K562 (cell line): ENCODE results near the gene CCSER1. TPM values are rescaled to one million over a fixed set of nuclear protein-coding genes. Genes with fewer than 3 reads are reported as not detected.

Source experiments
- ATAC-seq: fragments of 200-7000 bp; cut with Tn5 transposase; 3 replicates; pipeline ENCODE4 v1.9.1; 2020; ENCODE audit warnings: moderate library complexity
- BruUV-seq: library from RNA; stranded (reverse); fragments of 400-500 nt; replicated peaks from 2 replicates; lab custom pipeline; 2021; lab: Mats Ljungman, UMichigan
- CTCF ChIA-PET: fragments of 300-600 bp; formaldehyde crosslinking; extraction: SDS; loops from one replicate; lab custom pipeline; 2021; ENCODE audit warnings: low intra/inter-chr PET ratio; lab: Yijun Ruan, JAX
- POLR2A ChIA-PET: fragments of 300-600, 350-650 bp; sonication (Branson Sonifier 250); formaldehyde crosslinking; extraction: SDS; loops from one replicate; lab custom pipeline; 2021; ENCODE audit warnings: antibody characterized with exemption, inconsistent platforms; lab: Yijun Ruan, JAX
- DNase-seq, 4 experiments: peaks; one replicate each; pipeline versions ENCODE4 v3.0.0 to v3.0.0-alpha.2; 2011 to 2018; ENCODE audit warnings: low spot score in 3 of 4, mixed read lengths in 3 of 4; ENCODE audit errors: extremely low read depth in 1 of 4
- FAIRE-seq: peaks from 2 replicates; lab custom pipeline; 2011; peaks lifted over from hg19 to GRCh38; lab: Jason Lieb, UNC
- H2AFZ ChIP-seq: 2 replicates; pipeline ENCODE4 v1.6.0; 2011; ENCODE audit warnings: low read depth, low read length, control low read depth, inconsistent platforms
- H3K27ac ChIP-seq: fragments of 200-600 bp; 3 replicates; pipeline ENCODE4 v1.8.0; 2011; ENCODE audit warnings: low read depth, mild to moderate bottlenecking, control low read depth, inconsistent platforms, low read length, moderate library complexity, mixed read lengths; ENCODE audit errors: extremely low read depth
- H3K27me3 ChIP-seq, 2 experiments: fragments of 300-600 bp in 1 of 2; 2 replicates in 1 of 2; 3 replicates in 1 of 2; pipeline versions ENCODE4 v1.6.0 to v1.8.0; 2011; ENCODE audit warnings: inconsistent platforms in 2 of 2, low read length in 2 of 2, mild to moderate bottlenecking in 1 of 2, mixed read lengths in 1 of 2, moderate library complexity in 1 of 2; ENCODE audit not compliant: control insufficient read depth in 2 of 2, insufficient read depth in 2 of 2
- H3K36me3 ChIP-seq: fragments of 300-600 bp; 3 replicates; pipeline ENCODE4 v1.8.0; 2011; ENCODE audit warnings: mild to moderate bottlenecking, low read length, inconsistent platforms; ENCODE audit not compliant: control insufficient read depth, insufficient read depth
- H3K4me1 ChIP-seq, 2 experiments: fragments of 200-600 bp in 1 of 2; replicated peaks in 1 of 2; 2 replicates in 1 of 2; 3 replicates in 1 of 2; pipeline versions ENCODE4 v1.5.1 to v1.8.0; 2011; ENCODE audit warnings: inconsistent platforms in 2 of 2, low read length in 2 of 2, mild to moderate bottlenecking in 1 of 2, mixed read lengths in 1 of 2, moderate library complexity in 1 of 2; ENCODE audit not compliant: control insufficient read depth in 2 of 2, insufficient read depth in 2 of 2
- H3K4me2 ChIP-seq: 2 replicates; pipeline ENCODE4 v1.6.1; 2011; ENCODE audit warnings: low read length, control low read depth, inconsistent platforms, mixed read lengths; ENCODE audit not compliant: insufficient read depth
- H3K4me3 ChIP-seq: fragments of 200-600 bp; sonication (generic), shearing (Covaris generic); 2 replicates; pipeline ENCODE4 v1.5.1; 2016; ENCODE audit warnings: control low read depth, inconsistent platforms
- H3K79me2 ChIP-seq: fragments of 200-600 bp; 3 replicates; pipeline ENCODE4 v1.8.0; 2011; ENCODE audit warnings: low read length, inconsistent platforms; ENCODE audit not compliant: control insufficient read depth, insufficient read depth
- H3K9ac ChIP-seq, 2 experiments: 2 replicates each; pipeline versions ENCODE4 v1.6.0 to v1.6.1; 2011; ENCODE audit warnings: low read depth in 2 of 2, low read length in 2 of 2, control low read depth in 1 of 2, inconsistent platforms in 1 of 2, mild to moderate bottlenecking in 1 of 2, mixed read lengths in 1 of 2; ENCODE audit not compliant: insufficient read depth in 1 of 2
- H3K9me1 ChIP-seq: one replicate; pipeline ENCODE4 v1.6.0; 2011; ENCODE audit warnings: inconsistent platforms, mild to moderate bottlenecking, low read length, moderate library complexity; ENCODE audit not compliant: control insufficient read depth, insufficient read depth
- H3K9me3 ChIP-seq: replicated peaks from 2 replicates; pipeline ENCODE4 v1.5.1; 2011; ENCODE audit warnings: low read depth, low read length, inconsistent platforms; ENCODE audit not compliant: control insufficient read depth, insufficient read depth
- H4K20me1 ChIP-seq: replicated peaks from 2 replicates; pipeline ENCODE4 v1.6.1; 2011; ENCODE audit warnings: low read length, inconsistent platforms, mixed read lengths; ENCODE audit not compliant: control insufficient read depth, insufficient read depth
- ARNT ChIP-seq, 2 experiments: fragments of 450-650 bp; IDR thresholded peaks; 2 replicates each; pipeline ENCODE4 v1.6.1; 2016; ENCODE audit warnings: mild to moderate bottlenecking in 1 of 2
- GATAD2A ChIP-seq: fragments of 450-650 bp; IDR thresholded peaks from 2 replicates; pipeline ENCODE4 v1.6.1; 2017
- HOXB6 ChIP-seq: fragments of 250-450 bp; sonication (Bioruptor Pico); IDR thresholded peaks from 2 replicates; pipeline ENCODE4 v1.5.1; 2022; ENCODE audit warnings: mild to moderate bottlenecking, borderline replicate concordance
- MAZ ChIP-seq, 2 experiments: fragments of 450-650 bp in 1 of 2; sonication (generic) in 1 of 2; formaldehyde crosslinking; IDR thresholded peaks in 1 of 2; conservative IDR thresholded peaks in 1 of 2; 2 replicates each; pipeline versions ENCODE4 v1.4.0 to v1.5.0; 2020; ENCODE audit warnings: mild to moderate bottlenecking in 1 of 2, missing genetic modification reagents in 1 of 2
- MEF2A ChIP-seq: IDR thresholded peaks from 2 replicates; pipeline ENCODE4 v1.6.1; 2011; ENCODE audit warnings: low read depth, mild to moderate bottlenecking, low read length, moderate library complexity; ENCODE audit not compliant: control insufficient read depth
- MEF2D ChIP-seq: conservative IDR thresholded peaks from 2 replicates; pipeline ENCODE4 v1.6.1; 2016; ENCODE audit warnings: low read depth, missing genetic modification characterization, missing compliant biosample characterization
- NR3C1 ChIP-seq: sonication (generic); formaldehyde crosslinking; IDR thresholded peaks from 2 replicates; pipeline ENCODE4 v1.8.1; 2022; ENCODE audit warnings: missing genetic modification reagents
- PCBP2 ChIP-seq: fragments of 200-400 bp; formaldehyde crosslinking; IDR thresholded peaks from 2 replicates; pipeline ENCODE4 v1.6.1; 2018; ENCODE audit warnings: low read length, low read depth, mild to moderate bottlenecking, moderate library complexity; ENCODE audit not compliant: poor library complexity, severe bottlenecking
- POLR2B ChIP-seq: fragments of 450-650 bp; IDR thresholded peaks from 2 replicates; pipeline ENCODE4 v1.6.1; 2018; ENCODE audit warnings: low read depth; ENCODE audit not compliant: partially characterized antibody
- SAFB ChIP-seq: fragments of 200-400 bp; formaldehyde crosslinking; IDR thresholded peaks from 2 replicates; pipeline ENCODE4 v1.6.1; 2017; ENCODE audit warnings: low read depth, low read length, borderline replicate concordance
- SMARCA4 ChIP-seq: fragments of 450-650 bp; IDR thresholded peaks from 2 replicates; pipeline ENCODE4 v1.6.1; 2016
- TCFL5 ChIP-seq: fragments of 250-450 bp; sonication (Bioruptor Pico); conservative IDR thresholded peaks from 2 replicates; pipeline ENCODE4 v1.6.1; 2021; ENCODE audit warnings: mild to moderate bottlenecking, moderate library complexity, matching md5 sums
- ZNF398 ChIP-seq: fragments of 250-450 bp; sonication (Bioruptor Pico); IDR thresholded peaks from 2 replicates; pipeline ENCODE4 v1.8.0; 2021; ENCODE audit warnings: moderate library complexity, mild to moderate bottlenecking, inconsistent platforms
- ZNF830 ChIP-seq: fragments of 250-450 bp; sonication (Bioruptor Pico); IDR thresholded peaks from 2 replicates; pipeline ENCODE4 v1.5.0; 2021; ENCODE audit warnings: mild to moderate bottlenecking
- WGBS: fragments of 100-300 bp; shearing (Covaris generic); methylation state at CpG from one replicate; pipeline ENCODE4 v1.1.6; 2016; ENCODE audit warnings: low coverage, mixed read lengths; ENCODE audit not compliant: insufficient coverage; ENCODE audit errors: missing lambda C conversion rate; 5-methylcytosine and 5-hydroxymethylcytosine counted together
- in situ Hi-C: fragments of 300-500 bp; cut with MboI; formaldehyde crosslinking; loops from 4 replicates; pipeline ENCODE4 v1.15.0; 2018; ENCODE audit warnings: inconsistent platforms, mixed read lengths
- intact Hi-C: fragments of 100-400 bp; cut with micrococcal nuclease; formaldehyde crosslinking; loops from 2 replicates; pipeline ENCODE4 v1.14.2; 2022
- polyA plus RNA-seq, 8 experiments: library from polyadenylated mRNA; depleted of rRNA in 4 of 8; stranded (reverse) in 5 of 8; unstranded in 3 of 8; fragments of >200 nt; fragmentation: Nextera tagmentation in 2 of 8; fragmentation: Illumina TruSeq in 1 of 8; extraction: Ambion mirVana in 2 of 8; extraction: Trizol in 1 of 8; gene quantifications; 2 replicates each; pipeline versions ENCODE4 v1.2.1 to v1.2.3, GENCODE V29; 2011 to 2014; ENCODE audit warnings: inconsistent platforms in 1 of 8, missing spikeins in 1 of 8
- total RNA-seq, 7 experiments: library from RNA; depleted of rRNA in 6 of 7; stranded (reverse); fragments of >200 nt in 6 of 7; fragmentation: Illumina TruSeq in 2 of 7; extraction: Trizol in 2 of 7; gene quantifications; 2 replicates each; pipeline versions ENCODE4 v1.2.1 to v1.2.3, GENCODE V29; 2011 to 2021; ENCODE audit warnings: low replicate concordance in 1 of 7

CCSER1 gene
- total and polyA plus RNA-seq, 9 of the 15 experiments (the other 6 are each of a cell fraction or from before 2014, with no cell fraction given): not detected

GRCh38 chr4:90597927-90598326 is 470.7 kb downstream of the CCSER1 start:
- no peak overlapping the region for H2AFZ ChIP-seq
- no peak overlapping the region for H3K4me2 ChIP-seq
- H3K9me3 ChIP-seq: no peaks in the 10 kb centered on the region; the same call in 1 of the 2 replicates
- CTCF ChIA-PET: no interaction called here
- intact Hi-C loops: no loop called here
- H4K20me1 ChIP-seq: no peaks in the 10 kb centered on the region
- H3K27ac ChIP-seq: no peak overlapping the region
- FAIRE-seq: no peak
- BruUV-seq: no TSS peak
- H3K4me1 ChIP-seq: no peaks in the 10 kb centered on the region
- H3K9ac ChIP-seq: no peak overlapping the region
- no peak overlapping the region for H3K4me3 ChIP-seq
- no peak for ATAC-seq
- H3K27me3 ChIP-seq: no peaks in the 10 kb centered on the region
- no peak for DNase-seq
- H3K9me1 ChIP-seq: no peaks in the 10 kb centered on the region
- in situ Hi-C loops: no loop called here
- H3K36me3 ChIP-seq: no peaks in the 10 kb centered on the region
- TF ChIP-seq GATAD2A: no peak
- no peak for TF ChIP-seq TCFL5 (CRISPR knock-in tag)
- WGBS: 0% methylated on average over 4 of the region's 4 CpGs
- no peaks in the 10 kb centered on the region for H3K79me2 ChIP-seq
- POLR2A ChIA-PET: no interaction called here

DNA sequence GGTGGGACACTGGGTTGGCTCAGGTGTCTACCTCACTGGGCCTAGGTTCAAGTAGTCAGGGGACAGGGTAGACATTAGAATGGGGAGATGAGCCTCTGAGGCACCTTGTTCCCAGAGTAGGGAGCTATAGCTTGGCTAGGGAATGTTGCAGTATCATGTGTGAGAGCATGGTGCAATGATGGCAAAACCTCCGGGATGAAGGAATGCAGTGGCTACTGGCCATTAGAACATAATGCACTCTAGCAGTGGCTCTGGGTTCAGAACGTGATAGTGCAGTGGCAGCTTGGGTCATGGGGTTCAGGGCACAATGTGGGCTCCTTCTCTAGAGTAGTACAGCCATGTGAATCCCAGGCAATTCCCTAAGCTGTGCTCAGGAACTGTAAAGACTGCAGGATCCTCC is 471.5 kb downstream of the CCSER1 start:
- Histone ChIP-seq H4K20me1 (no peaks in the 10 kb centered on the region), H3K4me2 (no peak overlapping the region), H3K9me3 (no peaks in the 10 kb centered on the region; the same call in 1 of the 2 replicates), H3K9me1 (no peaks in the 10 kb centered on the region), H2AFZ (no peak overlapping the region), H3K79me2 (no peaks in the 10 kb centered on the region), H3K4me1 (no peaks in the 10 kb centered on the region), H3K9ac (no peak overlapping the region), H3K27ac (no peak overlapping the region), H3K36me3 (no peaks in the 10 kb centered on the region), H3K27me3 (no peaks in the 10 kb centered on the region), H3K4me3 (no peak overlapping the region)
- in situ Hi-C loops: no loop called here
- no peak for ATAC-seq
- intact Hi-C loops: no loop called here
- ChIA-PET CTCF (no interaction called here), POLR2A (no interaction called here)
- FAIRE-seq: no peak
- BruUV-seq: no TSS peak
- 0% methylated on average over 2 of the region's 2 CpGs for WGBS
- DNase-seq: no peak
- TF ChIP-seq ZNF398 (CRISPR knock-in tag): no peak
- no peak for TF ChIP-seq MEF2D (tag)
- TF ChIP-seq HOXB6 (CRISPR knock-in tag): no peak
- no peak for TF ChIP-seq PCBP2
- no peak for TF ChIP-seq ARNT (IDR thresholded peaks at IDR 0.05)
- no peak for TF ChIP-seq SMARCA4
- no peak for TF ChIP-seq SAFB
- no peak for TF ChIP-seq NR3C1
- no peak for TF ChIP-seq POLR2B
- TF ChIP-seq MEF2A: no peak
- TF ChIP-seq ZNF830 (CRISPR knock-in tag): no peak
- no peak for TF ChIP-seq MAZ (CRISPR knock-in tag; conservative IDR thresholded peaks at IDR 0.05 in 1 of 2, IDR thresholded peaks at IDR 0.05 in 1 of 2)
